Heart left ventricle (tissue), 13 donors: ENCODE measurements around the gene ECD.

ENCODE experiments used
- CTCF ChIP-seq, 12 donors: fragments of 200-600 bp; sonication (generic) in 4 of 12; IDR thresholded peaks; one replicate each; pipeline versions ENCODE4 v1.5.0 to v1.8.0; 2018 to 2022; ENCODE audit warnings: antibody characterized with exemption in 12 of 12, mild to moderate bottlenecking in 5 of 12
- POLR2A ChIP-seq, 2 donors: fragments of 450-650 bp; IDR thresholded peaks; one replicate each; pipeline ENCODE4 v1.6.1; 2017; ENCODE audit warnings: antibody characterized with exemption in 2 of 2, mild to moderate bottlenecking in 2 of 2, moderate library complexity in 2 of 2
- donor health status: ischemic (EF 13 %, LVEDD 7.1; RV severe dilation, severe dysfunction).
- donor health status: DM: no; HTN: yes; CAD: no.
- donor health status: DM: no; HTN: no; CAD: no.
- donor health status: ischemic (EF 25% LVEDD 6.9; RV normal size, moderate dysfunction).
- donor health status: ischemic (EF 25% LVEDD 5.7; RV mildly dilated, moderate dysfunction).
- donor health status: ischemic (EF 35%, LVEDD 5.7; RV mildly dilated, moderate dysfunction).
- donor health status: nonischemic (EF 11% LVEDD 7.7; RV severe dilation, severe dysfunction).
- donor health status: DM: yes; HTN: yes; CAD: no.
- donor health status: PGD.
- donor health status: ischemic (EF 29% LVEDD 5.4; RV normal size, mild dysfunction).
- donor health status: nonischemic (EF 23%, LVEDD 6.1; RV moderate dilation, normal function).

GRCh38 chr10:73161079-73161478 is 6.7 kb downstream of the ECD start:
- TF ChIP-seq POLR2A (IDR thresholded peaks at IDR 0.05) (no peak), CTCF (IDR thresholded peaks at IDR 0.05) (no peak)
